H1 (cell line): Measurements from ENCODE around the gene DLX4. TPM values are rescaled to one million over a fixed set of nuclear protein-coding genes. Genes with fewer than 3 reads are reported as not detected.

ENCODE experiments used
- CTCF ChIA-PET: fragments of 300-600 bp; sonication (Branson Sonifier 250); formaldehyde crosslinking; loops from one replicate; lab custom pipeline; 2021; ENCODE audit not compliant: partially characterized antibody; lab: Charles Lee
- POLR2A ChIA-PET: fragments of 300-600 bp; sonication (Branson Sonifier 250); formaldehyde crosslinking; loops from one replicate; lab custom pipeline; 2021; ENCODE audit warnings: inconsistent platforms; ENCODE audit not compliant: partially characterized antibody; lab: Charles Lee
- DNase-seq, 2 experiments: peaks; one replicate each; pipeline versions ENCODE4 v3.0.0 to v3.0.0-alpha.2; 2010 to 2022; ENCODE audit warnings: low spot score in 2 of 2, low read depth in 1 of 2, mixed read lengths in 1 of 2
- FAIRE-seq: peaks from 2 replicates; lab custom pipeline; 2011; peaks lifted over from hg19 to GRCh38; lab: Jason Lieb, UNC
- H2AFZ ChIP-seq: 2 replicates; pipeline ENCODE4 v1.8.1; 2012; ENCODE audit warnings: low read length, inconsistent platforms
- H2AK5ac ChIP-seq: 2 replicates; pipeline ENCODE4 v1.6.1; 2013; ENCODE audit warnings: low read depth, low read length
- H2BK120ac ChIP-seq: replicated peaks from 2 replicates; pipeline ENCODE3; 2013; ENCODE audit warnings: low read depth, low read length, inconsistent platforms
- H2BK12ac ChIP-seq: 2 replicates; pipeline ENCODE4 v1.6.1; 2013; ENCODE audit warnings: low read depth, low read length
- H2BK15ac ChIP-seq: 2 replicates; pipeline ENCODE4 v1.6.1; 2013; ENCODE audit warnings: low read length
- H2BK20ac ChIP-seq: 2 replicates; pipeline ENCODE4 v1.6.1; 2013; ENCODE audit warnings: low read length
- H2BK5ac ChIP-seq: 2 replicates; pipeline ENCODE4 v1.6.1; 2013; ENCODE audit warnings: low read depth, low read length
- H3K14ac ChIP-seq: 2 replicates; pipeline ENCODE4 v1.6.1; 2013; ENCODE audit warnings: inconsistent platforms; ENCODE audit not compliant: insufficient read length
- H3K18ac ChIP-seq: 2 replicates; pipeline ENCODE4 v1.6.1; 2013; ENCODE audit warnings: low read length; ENCODE audit errors: extremely low read depth
- H3K23ac ChIP-seq: 2 replicates; pipeline ENCODE4 v1.6.1; 2013; ENCODE audit warnings: inconsistent platforms; ENCODE audit not compliant: insufficient read length
- H3K23me2 ChIP-seq: 2 replicates; pipeline ENCODE4 v1.6.1; 2013; ENCODE audit warnings: low read depth, low read length
- H3K27ac ChIP-seq: 2 replicates; pipeline ENCODE4 v1.6.1; 2011; ENCODE audit warnings: low read depth, low read length, inconsistent platforms
- H3K27me3 ChIP-seq, 4 experiments: replicated peaks in 1 of 4; 1 replicate in 1 of 4; 2 replicates in 3 of 4; pipeline versions ENCODE4 v1.6.1 to v1.8.1; 2011 to 2013; ENCODE audit warnings: low read length in 3 of 4, mild to moderate bottlenecking in 3 of 4, inconsistent platforms in 2 of 4, mixed read lengths in 2 of 4, moderate library complexity in 1 of 4; ENCODE audit not compliant: control insufficient read depth in 3 of 4, insufficient read depth in 3 of 4; ENCODE audit errors: extremely low read depth in 1 of 4
- H3K36me3 ChIP-seq, 4 experiments: 2 replicates each; pipeline versions ENCODE4 v1.6.1 to v1.8.1; 2011 to 2013; ENCODE audit warnings: mild to moderate bottlenecking in 4 of 4, low read length in 3 of 4, moderate library complexity in 2 of 4, control low read depth in 1 of 4, inconsistent platforms in 1 of 4; ENCODE audit not compliant: insufficient read depth in 4 of 4, control insufficient read depth in 2 of 4
- H3K4ac ChIP-seq: replicated peaks from 2 replicates; pipeline ENCODE3; 2013; ENCODE audit warnings: low read length, low read depth, mixed read lengths, inconsistent platforms; ENCODE audit not compliant: insufficient read length
- H3K4me1 ChIP-seq, 4 experiments: replicated peaks in 1 of 4; 1 replicate in 1 of 4; 2 replicates in 3 of 4; pipeline versions ENCODE4 v1.6.1 to v1.8.1; 2011 to 2013; ENCODE audit warnings: low read length in 3 of 4, inconsistent platforms in 2 of 4, mixed read lengths in 1 of 4; ENCODE audit not compliant: insufficient read depth in 4 of 4, control insufficient read depth in 3 of 4
- H3K4me2 ChIP-seq, 2 experiments: 2 replicates each; pipeline versions ENCODE4 v1.6.1 to v1.8.1; 2011 to 2013; ENCODE audit warnings: low read depth in 2 of 2, low read length in 2 of 2, control low read depth in 1 of 2, inconsistent platforms in 1 of 2, mild to moderate bottlenecking in 1 of 2; ENCODE audit not compliant: insufficient read depth in 1 of 2
- H3K4me3 ChIP-seq, 4 experiments: fragments of 200-600, 300-600 bp in 1 of 4; sonication (generic), shearing (Covaris generic), sonication (Bioruptor Twin) in 1 of 4; 2 replicates each; pipeline versions ENCODE4 v1.5.1 to v1.8.1; 2011 to 2016; ENCODE audit warnings: low read length in 4 of 4, low read depth in 3 of 4, control low read depth in 2 of 4, inconsistent platforms in 2 of 4, mild to moderate bottlenecking in 2 of 4, mixed read lengths in 1 of 4, moderate library complexity in 1 of 4; ENCODE audit not compliant: insufficient read depth in 2 of 4; ENCODE audit errors: extremely low read depth in 1 of 4
- H3K56ac ChIP-seq: replicated peaks from 2 replicates; pipeline ENCODE3; 2013; ENCODE audit warnings: low read depth, mild to moderate bottlenecking, mixed read lengths, low read length, inconsistent platforms; ENCODE audit not compliant: insufficient read length
- H3K79me1 ChIP-seq: 2 replicates; pipeline ENCODE4 v1.6.1; 2013; ENCODE audit warnings: low read depth, low read length, control low read depth
- H3K79me2 ChIP-seq, 2 experiments: 2 replicates each; pipeline versions ENCODE4 v1.6.1 to v1.8.1; 2012 to 2013; ENCODE audit warnings: low read length in 2 of 2, mild to moderate bottlenecking in 2 of 2, inconsistent platforms in 1 of 2; ENCODE audit not compliant: insufficient read depth in 2 of 2, control insufficient read depth in 1 of 2
- H3K9ac ChIP-seq, 4 experiments: replicated peaks in 1 of 4; 1 replicate in 1 of 4; 2 replicates in 3 of 4; pipeline versions ENCODE4 v1.6.1 to v1.8.1; 2011 to 2013; ENCODE audit warnings: low read depth in 3 of 4, low read length in 3 of 4, control low read depth in 2 of 4, mild to moderate bottlenecking in 2 of 4, moderate library complexity in 2 of 4, inconsistent platforms in 1 of 4; ENCODE audit errors: extremely low read depth in 1 of 4
- H3K9me3 ChIP-seq, 2 experiments: 2 replicates each; pipeline versions ENCODE4 v1.6.1 to v1.8.1; 2012 to 2013; ENCODE audit warnings: mild to moderate bottlenecking in 2 of 2, moderate library complexity in 2 of 2, control low read depth in 1 of 2, inconsistent platforms in 1 of 2, low read depth in 1 of 2, low read length in 1 of 2, mixed read lengths in 1 of 2; ENCODE audit not compliant: insufficient read depth in 2 of 2
- H4K20me1 ChIP-seq, 2 experiments: replicated peaks in 1 of 2; 2 replicates each; pipeline versions ENCODE3 to v1.8.1; 2011 to 2013; ENCODE audit warnings: inconsistent platforms in 2 of 2, low read length in 2 of 2, mild to moderate bottlenecking in 1 of 2; ENCODE audit not compliant: insufficient read depth in 2 of 2, control insufficient read depth in 1 of 2
- H4K5ac ChIP-seq: 2 replicates; pipeline ENCODE4 v1.6.1; 2013; ENCODE audit warnings: low read length, low read depth, mixed read lengths, inconsistent platforms; ENCODE audit not compliant: insufficient read length
- H4K8ac ChIP-seq: 2 replicates; pipeline ENCODE4 v1.8.0; 2013; ENCODE audit warnings: mild to moderate bottlenecking, moderate library complexity, low read length, inconsistent platforms; ENCODE audit not compliant: insufficient read depth; ENCODE audit errors: extremely low read depth
- H4K91ac ChIP-seq: replicated peaks from 2 replicates; pipeline ENCODE3; 2013; ENCODE audit warnings: low read length, mixed read lengths, inconsistent platforms; ENCODE audit not compliant: insufficient read length
- EGR1 ChIP-seq: IDR thresholded peaks from 2 replicates; pipeline ENCODE4 v1.6.1; 2011; ENCODE audit warnings: low read depth, low read length, borderline replicate concordance
- FOSL1 ChIP-seq: IDR thresholded peaks from 2 replicates; pipeline ENCODE4 v1.6.1; 2011; ENCODE audit warnings: mild to moderate bottlenecking, low read depth, low read length, moderate library complexity; ENCODE audit not compliant: insufficient read depth
- KDM5A ChIP-seq: fragments of 200-600 bp; IDR thresholded peaks from 2 replicates; pipeline ENCODE4 v1.7.1; 2012; ENCODE audit warnings: mild to moderate bottlenecking, low read length, inconsistent platforms, mixed read lengths
- POLR2AphosphoS5 ChIP-seq: IDR thresholded peaks from 2 replicates; pipeline ENCODE4 v1.6.1; 2011; ENCODE audit warnings: low read depth, low read length
- SP4 ChIP-seq: IDR thresholded peaks from 2 replicates; pipeline ENCODE4 v1.6.1; 2012; ENCODE audit warnings: low read length, inconsistent platforms
- SUZ12 ChIP-seq: fragments of 200-600 bp; sonication (generic); IDR thresholded peaks from 2 replicates; pipeline ENCODE4 v1.6.1; 2012; ENCODE audit warnings: mild to moderate bottlenecking, inconsistent platforms, low read length, moderate library complexity, mixed read lengths
- WGBS, 2 experiments: shearing (Covaris generic) in 1 of 2; methylation state at CpG; one replicate each; pipeline versions ENCODE4 v1.1.6 to v1.1.7; 2013 to 2015; ENCODE audit warnings: low lambda C conversion rate in 2 of 2, mixed read lengths in 2 of 2, inconsistent platforms in 1 of 2, low coverage in 1 of 2, missing lambda C conversion rate in 1 of 2; ENCODE audit not compliant: insufficient replicate concordance in 2 of 2, insufficient coverage in 1 of 2, insufficient read length in 1 of 2; ENCODE audit errors: extremely low coverage in 1 of 2, missing lambda C conversion rate in 1 of 2; 5-methylcytosine and 5-hydroxymethylcytosine counted together
- polyA plus RNA-seq, 7 experiments: library from polyadenylated mRNA; depleted of rRNA in 3 of 7; stranded (reverse) in 5 of 7; unstranded in 2 of 7; fragments of >200 nt in 5 of 7; fragments of 200-250 nt in 2 of 7; gene quantifications; 1 replicate in 5 of 7; 2 replicates in 1 of 7; 4 replicates in 1 of 7; pipeline versions ENCODE4 v1.2.1 to v1.2.3, GENCODE V29; 2011 to 2013; ENCODE audit warnings: missing spikeins in 2 of 7, mixed read lengths in 2 of 7
- total RNA-seq: library from RNA; stranded (reverse); fragmentation: NEBNext Ultra II Directional; extraction: Animal tissue kit (Norgen Biotek cat#: 25700); gene quantifications from 2 replicates; pipeline ENCODE4 v1.2.1, GENCODE V29; 2021
- TF ChIP-seq, protein P1 (sequence below): IDR thresholded peaks from 2 replicates; pipeline ENCODE4 v1.6.1; 2011; ENCODE audit warnings: low read length, improper control_type of control experiment
- TF ChIP-seq, protein P2 (sequence below), 3 experiments: IDR thresholded peaks; 1 replicate in 2 of 3; 2 replicates in 1 of 3; pipeline versions ENCODE4 v1.5.1 to v1.6.1; 2011; ENCODE audit warnings: low read length in 3 of 3, mild to moderate bottlenecking in 3 of 3, inconsistent platforms in 2 of 3, low read depth in 1 of 3, moderate library complexity in 1 of 3; ENCODE audit not compliant: insufficient read depth in 1 of 3; ENCODE audit errors: control extremely low read depth in 1 of 3

The DLX4 gene
- total and polyA plus RNA-seq, 2 of the 8 experiments (the other 6 are each of a cell fraction or from before 2014, with no cell fraction given), result 0.67 to 0.80 TPM

DNA sequence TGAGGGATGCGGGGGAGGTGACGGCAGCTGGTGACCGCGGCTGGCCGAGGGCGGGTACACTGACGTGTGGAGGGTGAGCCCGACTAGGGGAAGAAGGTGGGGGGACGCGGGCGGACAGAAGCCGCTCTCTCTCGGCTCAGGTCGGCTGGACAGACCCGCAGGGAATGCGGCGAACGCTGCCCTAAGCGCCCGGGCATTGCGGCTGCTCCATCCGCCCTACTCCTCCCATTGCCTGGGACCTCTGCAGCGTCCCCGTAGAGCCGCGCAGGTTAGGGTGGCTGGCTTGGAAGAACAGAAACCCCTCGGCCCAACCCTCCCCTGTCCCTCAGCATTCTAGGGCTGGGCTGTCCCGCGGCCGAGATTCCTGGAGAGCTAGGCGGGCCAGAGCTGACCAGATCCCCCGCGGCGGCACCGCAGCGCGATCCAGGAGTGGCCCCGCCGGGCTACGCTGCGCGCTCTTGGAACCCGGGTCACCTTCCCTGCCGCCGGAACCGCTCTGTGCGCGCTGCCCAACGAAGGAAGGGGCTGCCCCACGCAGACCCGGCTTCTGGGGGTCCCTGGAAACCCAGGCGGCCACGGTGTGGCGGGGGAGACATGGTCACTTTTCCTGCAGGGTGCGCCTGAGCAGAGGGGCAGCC, 3.0 kb downstream of the DLX4 start:
- H4K20me1 ChIP-seq, result peaks cover 17 to 23% of the 10 kb centered on the region in 2 experiments
- H3K18ac ChIP-seq, result 0 out of 2 replicates have a peak overlapping the region, but pooled peaks have one; percentile 22
- 0 out of 2 replicates have a peak overlapping the region, but pooled peaks have one; percentile 44 for H2BK12ac ChIP-seq
- no peak for FAIRE-seq
- no peak overlapping the region for H3K4ac ChIP-seq
- no peaks in the 10 kb centered on the region for H3K79me1 ChIP-seq
- no peaks in the 10 kb centered on the region for H3K79me2 ChIP-seq
- 4% methylated on average over 39 of the region's 55 CpGs; no CpG with 5 or more reads in 1 of the 2 experiments for WGBS, 2 experiments
- no peaks in the 10 kb centered on the region; a peak in 1 of 4 replicates for H3K9me3 ChIP-seq
- H2BK5ac ChIP-seq, result no peak overlapping the region
- ChIA-PET CTCF (interaction anchor here (1.3 to 15.2 kb wide), 11 partner anchors 16 to 111 kb away, joined by 3 to 398 read pairs (median 10); partner anchors contain the start of gene DLX3), POLR2A (interaction anchor here (0.8 kb wide), 1 partner anchor 9 kb away, joined by 4 read pairs; no protein-coding TSS in a partner anchor)
- no peak overlapping the region for H4K91ac ChIP-seq
- peaks cover 0 to 38% (median 29%) of the 10 kb centered on the region in 4 experiments; a peak in 6 of 7 replicates for H3K4me1 ChIP-seq
- H3K4me2 ChIP-seq, result peak overlapping the region; percentile 60 to 71
- H2BK120ac ChIP-seq, result no peak overlapping the region
- H2AK5ac ChIP-seq, result no peak overlapping the region
- H2AFZ ChIP-seq, result no peak overlapping the region
- H4K8ac ChIP-seq, result peak overlapping the region; percentile 63; the same call in 1 of the 2 replicates
- peaks cover 14% of the 10 kb centered on the region for H3K23me2 ChIP-seq
- no peak overlapping the region for H3K23ac ChIP-seq
- H3K56ac ChIP-seq, result no peak overlapping the region
- DNase-seq, result no peak
- H3K4me3 ChIP-seq, result peak overlapping the region in 3 of 4 experiments; percentile 5 to 46 (median 14); a peak in 4 of 8 replicates
- no peak overlapping the region for H3K14ac ChIP-seq
- H3K9ac ChIP-seq, result no peak overlapping the region
- H3K27ac ChIP-seq, result no peak overlapping the region
- no peak overlapping the region for H2BK20ac ChIP-seq
- no peak overlapping the region for H2BK15ac ChIP-seq
- H3K36me3 ChIP-seq, result peaks cover 0 to 8% (median 0%) of the 10 kb centered on the region in 4 experiments; a peak in 2 of 8 replicates
- H3K27me3 ChIP-seq, result peaks cover 75 to 96% (median 94%) of the 10 kb centered on the region in 4 experiments
- no peak overlapping the region for H4K5ac ChIP-seq
- TF ChIP-seq, protein P1, sequence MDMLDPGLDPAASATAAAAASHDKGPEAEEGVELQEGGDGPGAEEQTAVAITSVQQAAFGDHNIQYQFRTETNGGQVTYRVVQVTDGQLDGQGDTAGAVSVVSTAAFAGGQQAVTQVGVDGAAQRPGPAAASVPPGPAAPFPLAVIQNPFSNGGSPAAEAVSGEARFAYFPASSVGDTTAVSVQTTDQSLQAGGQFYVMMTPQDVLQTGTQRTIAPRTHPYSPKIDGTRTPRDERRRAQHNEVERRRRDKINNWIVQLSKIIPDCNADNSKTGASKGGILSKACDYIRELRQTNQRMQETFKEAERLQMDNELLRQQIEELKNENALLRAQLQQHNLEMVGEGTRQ, result no peak
- TF ChIP-seq, protein P2, sequence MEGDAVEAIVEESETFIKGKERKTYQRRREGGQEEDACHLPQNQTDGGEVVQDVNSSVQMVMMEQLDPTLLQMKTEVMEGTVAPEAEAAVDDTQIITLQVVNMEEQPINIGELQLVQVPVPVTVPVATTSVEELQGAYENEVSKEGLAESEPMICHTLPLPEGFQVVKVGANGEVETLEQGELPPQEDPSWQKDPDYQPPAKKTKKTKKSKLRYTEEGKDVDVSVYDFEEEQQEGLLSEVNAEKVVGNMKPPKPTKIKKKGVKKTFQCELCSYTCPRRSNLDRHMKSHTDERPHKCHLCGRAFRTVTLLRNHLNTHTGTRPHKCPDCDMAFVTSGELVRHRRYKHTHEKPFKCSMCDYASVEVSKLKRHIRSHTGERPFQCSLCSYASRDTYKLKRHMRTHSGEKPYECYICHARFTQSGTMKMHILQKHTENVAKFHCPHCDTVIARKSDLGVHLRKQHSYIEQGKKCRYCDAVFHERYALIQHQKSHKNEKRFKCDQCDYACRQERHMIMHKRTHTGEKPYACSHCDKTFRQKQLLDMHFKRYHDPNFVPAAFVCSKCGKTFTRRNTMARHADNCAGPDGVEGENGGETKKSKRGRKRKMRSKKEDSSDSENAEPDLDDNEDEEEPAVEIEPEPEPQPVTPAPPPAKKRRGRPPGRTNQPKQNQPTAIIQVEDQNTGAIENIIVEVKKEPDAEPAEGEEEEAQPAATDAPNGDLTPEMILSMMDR (IDR thresholded peaks at IDR 0.05; ENCODE audit: control extremely low read depth in 1 of 3, insufficient read depth in 1 of 3, low read depth in 1 of 3, low read length in 3 of 3), result no peak
- TF ChIP-seq SUZ12 (peak; percentile 57), POLR2AphosphoS5 (no peak), EGR1 (no peak), SP4 (no peak), KDM5A (no peak), FOSL1 (no peak)
